Mesenteric fat pad (tissue), 1 donor: ENCODE measurements around the gene LHX6. TPM values are rescaled to one million over a fixed set of nuclear protein-coding genes. Genes with fewer than 3 reads are reported as not detected.

Experiments used
- DNase-seq: peaks from one replicate; pipeline ENCODE4 v3.0.0-alpha.2; 2020; ENCODE audit warnings: low spot score
- total RNA-seq: library from RNA; stranded (reverse); fragmentation: NEBNext Ultra II Directional; extraction: Animal tissue kit (Norgen Biotek cat#: 25700); gene quantifications from one replicate; pipeline ENCODE4 v1.2.1, GENCODE V29; 2021
- donor health status: DM: yes; HTN: yes; CAD: no.

LHX6 gene
- total RNA-seq, 1 donor from 2014 or later: 20.9 TPM

DNA sequence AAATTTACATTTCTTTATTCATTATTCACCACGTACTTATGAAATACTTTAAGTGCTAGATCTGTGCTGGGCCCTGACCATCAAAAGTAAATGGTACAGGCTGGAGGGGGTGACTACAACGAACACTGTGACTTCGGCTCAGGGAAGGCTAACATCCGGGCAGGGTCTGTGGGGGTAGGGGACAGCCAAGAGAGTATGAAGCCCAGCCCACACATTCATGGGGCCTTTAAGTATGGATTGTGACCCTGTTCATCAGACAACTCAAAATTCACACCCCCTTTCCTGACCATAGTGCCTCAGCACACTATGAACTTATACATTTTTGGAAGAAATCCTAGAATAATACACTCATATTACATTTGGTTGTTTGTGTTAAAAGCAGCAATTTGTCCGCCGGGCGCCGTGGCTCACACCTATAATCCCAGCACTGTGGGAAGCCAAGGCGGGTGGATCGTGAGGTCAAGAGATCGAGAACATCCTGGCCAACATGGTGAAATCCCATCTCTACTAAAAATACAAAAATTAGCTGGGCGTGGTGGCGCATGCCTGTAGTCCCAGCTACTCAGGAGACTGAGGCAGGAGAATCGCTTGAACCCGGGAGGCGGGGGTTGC is 35.7 kb downstream of the LHX6 start:
- no peak for DNase-seq

DNA sequence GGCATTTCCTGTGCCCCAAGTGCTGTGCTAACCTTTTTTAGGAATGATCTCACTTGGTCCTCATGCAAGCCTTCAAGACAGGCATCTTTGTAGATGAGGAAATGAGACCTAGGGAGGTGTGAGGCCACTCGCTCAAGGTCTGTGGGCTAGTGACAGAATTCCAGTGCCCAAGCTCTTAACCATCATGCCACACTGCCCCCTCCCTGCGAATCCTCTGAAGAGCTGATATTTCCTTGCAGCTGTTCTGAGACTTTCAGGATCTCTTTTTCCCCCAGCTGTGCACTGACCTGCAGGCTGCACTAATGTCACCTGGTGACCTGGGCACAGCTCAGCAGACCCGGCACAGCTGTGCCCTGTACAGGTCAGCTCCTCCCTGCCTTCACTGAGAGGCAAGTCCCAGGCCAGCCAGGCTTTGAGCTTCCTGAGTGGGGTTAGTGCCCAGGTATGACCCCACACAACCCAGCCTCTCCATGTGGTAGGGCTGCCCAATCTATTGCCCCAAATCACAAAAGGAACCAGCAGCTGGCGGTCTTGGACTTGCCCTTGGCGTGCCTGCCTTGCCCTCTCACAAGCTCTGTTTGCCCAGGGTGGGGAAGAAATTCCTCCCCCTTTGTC is 36.4 kb downstream of the LHX6 start:
- DNase-seq: no peak

DNA sequence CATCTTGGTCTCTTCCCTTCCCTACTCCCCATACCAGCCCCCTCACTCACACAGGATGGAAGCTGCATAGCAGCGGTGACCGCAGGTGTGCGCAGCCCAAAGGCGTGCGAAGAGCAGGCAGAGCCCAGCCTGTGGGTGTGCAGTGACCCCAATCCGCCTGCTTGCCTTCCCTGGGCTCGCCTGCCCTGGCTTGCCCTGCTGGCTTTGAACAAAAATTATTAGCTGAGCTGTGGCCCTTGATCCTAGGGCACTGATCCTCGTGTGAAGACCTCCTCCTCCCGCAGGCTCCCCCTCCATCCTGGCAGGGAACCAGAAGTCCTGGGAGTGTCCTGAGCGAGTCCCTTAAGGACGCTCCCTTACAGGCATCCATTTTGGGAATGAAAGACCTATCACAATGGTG is 37.2 kb downstream of the LHX6 start:
- no peak for DNase-seq

DNA sequence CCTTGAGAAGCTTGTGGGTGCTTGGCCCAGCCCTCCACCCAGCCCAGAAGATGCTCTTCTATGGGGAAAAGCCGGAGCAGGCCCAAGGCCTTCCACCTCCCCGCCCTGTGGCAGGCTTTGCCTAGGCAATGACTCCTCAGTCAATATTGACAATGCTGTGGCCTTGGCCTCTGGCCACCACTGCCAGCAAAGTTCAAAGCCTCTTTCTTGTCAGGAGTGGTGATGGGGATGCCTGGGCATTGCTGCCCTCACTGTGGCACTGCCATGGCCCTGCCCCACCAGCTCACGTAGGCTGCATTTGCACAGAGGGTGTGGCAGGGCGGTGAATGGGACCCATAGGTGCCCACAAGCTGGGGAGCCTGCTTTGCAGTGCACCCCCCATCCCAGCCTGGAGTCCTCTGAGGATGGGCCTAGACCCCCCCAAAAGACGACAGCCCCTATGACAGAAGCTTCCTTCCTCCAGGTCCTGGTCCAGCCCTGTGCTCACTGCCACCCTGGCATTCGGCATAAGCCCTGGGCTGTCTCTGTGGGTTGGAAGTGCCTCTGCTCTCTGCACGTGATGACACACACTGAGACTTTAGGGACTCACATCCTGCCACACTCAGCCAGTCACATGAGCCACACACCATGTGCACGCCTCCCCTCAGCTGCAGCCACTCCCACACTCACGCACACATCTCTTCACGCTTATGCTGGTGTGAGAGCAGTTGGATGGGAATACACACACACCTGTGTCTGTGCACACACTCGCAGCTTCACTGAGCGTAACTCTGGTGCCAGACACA is 38.0 kb downstream of the LHX6 start:
- DNase-seq: no peak

DNA sequence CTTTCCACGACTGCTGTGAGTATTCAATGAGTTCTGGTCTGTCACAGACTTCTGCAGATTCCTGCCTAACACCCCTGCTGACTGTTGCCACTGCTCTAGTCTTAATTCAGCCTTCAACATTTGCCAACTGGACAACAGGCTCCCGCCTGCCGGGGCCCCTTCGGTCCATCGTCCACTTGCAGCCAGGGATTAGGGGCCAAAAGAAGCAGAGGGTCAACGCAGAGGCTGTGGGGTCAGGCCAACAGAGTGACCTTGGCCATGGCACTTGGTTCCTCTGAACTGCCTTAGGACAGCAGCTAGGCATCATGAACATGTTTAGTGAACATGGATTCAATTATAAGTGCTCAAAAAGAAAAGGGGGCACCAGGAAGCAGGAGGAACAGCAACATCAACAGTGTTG is 40.4 kb downstream of the LHX6 start:
- DNase-seq: no peak

DNA sequence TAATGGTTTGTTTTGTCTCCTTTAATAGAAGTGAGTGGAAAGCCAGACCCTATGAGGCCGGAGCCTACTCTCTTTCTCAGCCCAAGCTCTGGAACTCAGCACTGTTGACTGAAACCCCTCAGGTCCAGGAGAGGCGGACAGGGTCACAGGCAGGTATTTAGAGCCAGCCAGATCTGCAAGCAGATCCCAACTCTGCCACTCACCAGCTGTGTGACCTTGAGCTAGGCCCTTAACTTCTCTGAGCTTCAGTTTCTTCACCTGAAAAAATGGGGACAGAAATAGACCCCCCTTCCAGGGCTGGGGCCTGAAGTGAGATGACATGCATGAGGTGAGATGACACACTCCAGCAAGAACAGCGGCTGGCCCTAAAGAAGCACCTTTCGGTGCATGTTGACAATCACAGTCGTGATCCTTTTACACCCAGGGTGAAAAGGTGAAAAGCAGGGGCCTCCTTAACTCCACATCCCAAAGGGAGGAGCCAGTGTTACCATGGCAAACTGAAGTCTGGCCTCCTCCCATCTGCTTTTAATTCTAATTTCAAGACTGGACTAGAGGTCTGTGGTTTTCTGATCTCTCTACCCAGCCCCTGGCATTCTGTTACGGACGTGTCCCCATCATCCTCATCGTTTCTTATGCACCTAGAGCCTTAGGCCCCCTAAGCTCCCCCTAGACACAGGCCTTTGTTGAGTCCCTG is 41.8 kb downstream of the LHX6 start:
- DNase-seq: no peak

DNA sequence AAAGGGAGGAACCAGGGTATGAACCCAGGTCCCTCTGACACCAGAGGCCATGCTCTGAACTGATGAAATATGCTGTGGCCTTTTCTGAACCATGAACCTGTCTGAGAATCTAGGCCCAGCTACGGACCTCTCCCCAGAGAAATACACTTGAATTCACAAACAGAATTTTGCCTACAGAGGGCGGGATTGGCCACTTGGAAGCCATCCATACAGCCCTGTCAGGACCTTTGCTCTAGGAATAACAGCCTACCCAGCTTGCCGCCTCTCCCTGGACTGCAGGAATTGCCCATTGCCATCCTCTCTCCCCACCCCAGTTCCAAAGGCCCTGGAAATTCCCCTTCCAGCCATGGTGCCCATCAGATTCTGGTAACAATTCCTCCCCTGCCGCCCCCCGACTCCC is 42.5 kb downstream of the LHX6 start:
- DNase-seq: no peak

DNA sequence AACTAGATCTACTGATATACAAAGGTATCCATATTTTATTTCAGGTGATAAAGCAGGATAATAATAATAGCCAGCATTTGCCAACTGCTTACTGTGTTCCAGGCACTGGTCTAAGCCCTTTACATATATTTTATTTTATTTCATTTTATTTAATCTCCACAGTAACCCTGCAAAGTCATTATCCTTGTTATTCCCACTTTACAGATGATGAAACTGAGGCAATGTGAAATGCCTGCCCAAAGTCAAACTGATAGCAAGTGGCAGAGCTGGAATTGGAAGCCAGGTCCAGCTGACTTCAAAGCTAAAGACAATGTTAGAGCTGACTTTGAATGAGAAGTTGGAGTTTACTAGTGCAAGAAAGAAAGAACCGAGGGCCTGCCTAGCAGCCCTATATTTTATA is 44.2 kb downstream of the LHX6 start:
- DNase-seq: no peak

DNA sequence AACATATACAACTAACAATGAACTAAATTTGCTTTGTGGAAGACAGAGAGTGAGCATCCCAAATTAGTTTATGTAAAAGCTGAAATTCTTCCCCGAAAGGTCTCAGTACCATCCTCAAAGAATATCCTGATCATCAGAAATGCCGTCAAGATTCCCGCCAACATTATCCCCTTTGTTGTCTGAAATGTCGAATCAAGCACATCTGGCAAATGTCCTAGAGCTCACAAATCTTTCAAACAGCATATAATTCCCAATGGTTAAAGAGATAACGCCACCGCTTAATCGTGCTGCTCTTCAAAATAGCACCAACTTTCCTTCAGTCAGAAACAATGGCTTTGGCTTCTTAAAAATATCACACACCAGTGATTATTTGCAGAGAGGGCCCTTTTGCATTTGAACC is 45.3 kb downstream of the LHX6 start:
- no peak for DNase-seq

DNA sequence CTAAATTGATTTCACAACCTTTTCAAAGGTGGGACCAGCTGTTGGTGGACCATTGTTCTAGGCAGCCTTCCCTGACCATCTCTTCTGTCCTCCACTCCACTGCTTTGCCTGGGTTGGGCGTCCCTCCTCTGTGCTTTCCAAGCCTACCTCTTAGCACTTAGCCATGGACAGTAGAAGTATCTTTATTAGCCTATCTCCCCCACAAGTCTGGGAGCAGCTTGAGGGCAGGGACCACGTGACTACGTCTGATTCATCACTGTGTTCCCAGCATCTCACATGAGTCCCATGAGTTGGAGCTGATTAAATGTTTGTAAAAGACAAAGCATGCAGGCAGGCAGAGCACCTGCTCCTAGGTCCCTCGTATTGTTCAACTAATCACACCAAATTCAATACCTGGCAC is 48.1 kb downstream of the LHX6 start:
- DNase-seq: peak; percentile 28

DNA sequence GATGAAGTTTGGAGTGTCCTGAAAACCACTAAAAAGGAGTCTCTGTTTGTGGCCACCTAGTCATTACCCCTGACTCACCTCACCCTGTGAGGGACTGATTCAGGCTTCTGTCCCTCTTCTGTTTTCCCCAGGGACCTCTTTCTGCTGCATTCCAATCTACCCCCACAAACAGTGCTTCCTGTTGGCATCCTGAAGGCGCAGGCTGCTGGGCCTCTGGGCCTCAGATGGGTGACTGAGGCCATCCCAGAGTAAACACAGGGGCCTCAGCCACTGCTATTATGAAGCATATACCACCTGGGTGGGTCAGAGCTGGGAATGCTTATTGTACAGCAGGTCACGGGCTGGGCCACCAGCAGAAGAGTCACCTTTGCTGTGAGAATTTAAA is 49.1 kb downstream of the LHX6 start:
- peak; percentile 22 for DNase-seq

DNA sequence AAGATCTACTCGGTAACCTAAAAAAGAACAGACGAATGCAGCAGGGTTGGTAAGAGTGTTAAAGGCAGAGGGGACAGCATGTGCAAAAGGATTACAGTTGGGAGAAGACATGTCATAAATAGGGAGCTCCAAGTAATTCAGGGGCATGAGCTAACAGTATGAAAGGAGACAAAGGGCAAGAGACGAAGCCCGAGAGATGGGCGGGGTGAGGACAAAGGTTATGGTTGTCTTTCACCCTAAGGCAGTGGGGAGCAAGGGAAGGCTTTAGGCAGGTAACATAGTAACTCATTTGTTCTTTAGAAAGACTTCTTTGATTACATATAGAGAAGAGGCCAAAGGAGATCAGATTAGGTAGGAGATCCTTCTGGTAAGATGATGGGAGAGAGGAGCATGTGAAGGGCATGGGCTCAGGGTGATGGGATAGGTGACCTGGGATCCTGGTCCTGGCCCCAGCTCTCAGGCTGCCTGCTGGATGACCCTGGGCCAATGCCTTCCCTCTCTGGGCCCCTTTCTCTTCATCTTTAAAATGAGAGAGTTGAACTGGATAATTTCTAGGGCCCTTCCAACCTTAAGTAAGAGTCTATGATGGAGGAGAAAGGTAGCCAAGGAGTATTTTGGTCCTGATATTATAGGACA is 49.6 kb downstream of the LHX6 start:
- peak; percentile 20 for DNase-seq

DNA sequence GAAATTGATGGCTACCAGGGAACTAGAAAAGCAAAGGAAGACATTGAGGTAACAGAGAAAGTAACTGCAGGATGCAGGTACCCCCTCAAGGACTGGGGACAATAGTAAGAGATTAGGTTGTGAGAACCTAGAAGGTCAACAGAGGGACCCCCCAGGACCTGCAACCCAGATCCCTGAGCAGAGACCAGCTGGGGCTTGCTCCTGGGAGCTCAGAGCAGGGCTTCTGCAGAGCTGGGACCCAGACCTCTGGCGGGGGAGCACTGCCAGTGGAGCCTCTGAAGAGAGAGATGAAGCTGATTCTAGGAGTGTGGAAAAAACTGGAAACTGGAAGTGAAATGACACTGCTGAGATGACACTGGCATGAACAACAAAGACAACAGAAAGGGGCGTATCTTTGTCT is 51.8 kb downstream of the LHX6 start:
- peak; percentile 53 for DNase-seq

DNA sequence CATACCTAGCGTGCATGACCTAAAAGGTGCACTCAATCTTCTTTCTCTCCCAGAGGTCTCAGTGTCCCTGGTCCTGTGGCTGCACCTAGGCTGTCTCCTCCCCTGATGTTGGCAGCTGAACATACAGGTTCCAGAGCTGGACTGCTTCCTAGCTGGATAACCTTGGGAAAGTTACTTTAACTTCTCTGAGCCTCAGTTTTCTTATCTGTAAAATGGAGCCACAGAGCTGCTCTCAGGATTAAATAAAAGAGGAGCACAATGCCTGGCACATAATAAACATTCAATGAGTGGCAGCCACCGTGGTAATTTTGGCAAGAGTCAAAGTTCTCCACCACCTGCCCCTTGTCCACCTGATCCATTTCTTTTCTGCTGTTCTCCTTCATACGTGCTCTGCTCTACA is 55.1 kb downstream of the LHX6 start:
- DNase-seq: no peak

DNA sequence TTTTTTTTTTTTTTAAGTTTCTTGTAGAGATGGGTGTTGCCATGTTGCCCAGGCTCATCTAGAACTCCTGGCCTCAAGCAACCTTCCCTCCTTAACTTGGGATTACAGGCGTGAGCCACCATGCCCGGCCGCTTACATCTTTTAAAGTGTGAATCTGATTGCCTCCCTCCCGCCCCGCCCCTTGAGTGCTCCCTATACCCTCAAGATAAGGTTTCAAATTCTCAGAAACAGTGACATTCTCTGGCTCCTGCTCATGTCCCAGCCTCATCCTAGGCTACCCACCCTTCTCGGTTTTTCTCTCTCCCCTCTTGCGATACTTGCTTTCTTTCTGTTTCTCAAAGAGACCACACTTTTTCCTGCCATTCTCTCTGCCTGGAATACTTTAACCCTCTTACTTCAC is 56.6 kb downstream of the LHX6 start:
- no peak for DNase-seq

DNA sequence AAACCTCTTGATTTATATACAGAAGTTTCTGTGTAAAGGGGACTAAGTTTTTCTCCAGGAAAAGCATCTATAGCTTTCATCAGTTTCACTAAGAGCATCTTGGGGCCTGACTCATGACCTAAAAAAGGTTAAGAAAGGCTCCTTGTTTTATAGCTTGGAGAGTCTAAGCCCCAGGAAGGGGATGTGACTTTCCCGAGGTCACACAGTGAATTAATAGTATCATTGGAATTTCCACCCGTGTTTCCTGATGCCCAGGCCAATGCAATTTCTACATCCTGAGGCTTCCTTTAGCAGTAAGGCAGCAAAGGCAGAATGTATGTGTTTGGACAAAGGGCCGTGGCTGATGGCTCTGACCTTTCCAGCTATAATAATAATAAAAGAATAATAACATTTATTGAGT is 60.4 kb downstream of the LHX6 start:
- no peak for DNase-seq

DNA sequence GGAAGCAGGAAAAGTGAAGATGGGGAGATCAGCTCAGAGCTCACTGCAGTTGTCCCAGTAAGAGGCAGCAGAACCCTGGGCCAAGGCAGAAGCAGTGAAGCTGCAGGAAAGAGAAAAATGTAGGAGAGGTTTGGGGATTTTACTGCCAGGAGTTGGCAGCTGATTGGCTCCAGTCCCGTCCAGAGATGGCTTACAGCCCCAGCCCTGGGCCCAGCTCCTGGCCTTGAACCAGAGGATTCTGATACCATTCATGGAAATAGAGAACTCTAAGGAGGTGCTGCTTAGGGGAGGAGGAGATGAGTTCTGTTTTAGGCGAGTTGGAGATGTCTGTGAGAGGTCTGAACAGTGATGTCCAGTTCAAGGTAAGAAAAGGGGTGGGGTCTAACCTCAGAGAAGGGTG is 64.5 kb downstream of the LHX6 start:
- no peak for DNase-seq

DNA sequence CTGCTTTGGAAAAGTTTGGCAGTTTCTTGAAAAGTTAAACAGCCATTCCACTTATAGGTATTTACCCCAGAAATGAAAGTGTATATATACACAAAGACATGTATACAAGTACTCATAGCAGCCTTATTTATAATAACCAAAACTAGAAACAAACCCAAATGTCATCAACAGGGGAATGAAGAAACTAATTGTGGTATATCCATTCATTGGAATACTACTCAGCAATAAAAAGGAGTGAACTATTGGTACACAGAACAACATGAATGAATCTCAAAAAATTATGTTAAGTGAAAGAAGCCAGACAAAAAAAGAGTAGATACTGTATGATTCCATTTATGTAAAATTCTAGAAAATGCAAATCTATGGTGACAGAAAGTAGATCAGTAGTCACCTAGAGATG is 66.3 kb downstream of the LHX6 start:
- DNase-seq: no peak

DNA sequence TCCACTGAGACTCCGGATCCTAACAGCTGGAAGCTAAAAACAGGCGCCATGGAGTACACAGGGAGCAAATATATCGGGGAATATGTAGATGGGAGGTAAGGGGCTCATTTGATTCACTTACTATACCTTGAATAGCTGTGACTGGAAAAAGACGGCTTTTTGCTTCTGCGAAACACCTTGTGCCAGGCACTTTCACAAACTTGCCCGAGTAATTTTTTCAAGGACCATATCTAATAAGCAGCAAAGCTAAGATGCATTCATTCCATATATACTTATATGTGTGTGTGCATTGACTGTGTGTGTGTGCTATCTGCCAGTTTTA is 68.9 kb downstream of the LHX6 start:
- no peak for DNase-seq

DNA sequence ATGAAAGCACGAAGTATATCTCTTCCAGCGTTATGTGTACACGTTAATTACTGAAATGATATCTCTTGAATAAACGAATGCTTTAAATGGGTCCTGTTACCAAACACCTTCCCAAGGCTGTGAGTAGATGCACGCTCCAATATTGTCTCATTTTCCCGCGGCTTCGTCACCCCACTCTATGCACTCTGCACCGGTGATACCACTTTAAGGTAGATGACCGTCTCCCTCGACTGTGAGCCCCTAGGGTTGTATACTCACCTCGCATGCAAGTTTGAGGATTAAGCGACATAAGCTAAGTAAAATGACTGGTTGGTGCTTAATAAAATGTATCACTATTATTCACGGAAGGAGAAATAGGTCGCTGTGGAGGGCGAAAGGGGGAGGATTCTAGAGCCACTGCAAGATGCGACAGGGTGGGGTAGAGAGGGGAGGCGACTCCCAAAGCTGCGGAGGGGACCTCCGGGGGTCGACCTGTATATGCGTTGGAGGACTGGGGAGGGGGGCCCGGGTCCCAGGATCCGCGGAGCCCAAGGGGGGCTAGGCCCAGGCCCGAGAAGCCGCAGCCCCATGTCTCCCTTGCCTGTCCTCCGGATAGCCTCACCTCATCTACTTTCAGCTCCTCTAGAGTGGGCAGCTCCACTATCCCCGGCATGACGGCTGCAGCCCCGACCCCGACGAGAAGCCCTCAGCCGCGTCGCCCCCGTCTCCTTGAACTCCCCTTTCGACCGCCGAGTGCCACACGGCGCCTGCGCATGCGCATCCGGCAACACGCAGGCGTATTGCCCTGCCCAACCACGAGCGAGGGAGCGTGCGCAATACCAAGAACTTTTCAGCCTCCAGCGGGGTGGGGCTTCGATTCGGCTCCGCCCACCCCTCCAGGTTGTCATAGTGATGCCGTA is 69.5 kb downstream of the LHX6 start, which contains the start of the genes MORN5 and NDUFA8:
TSS of gene MORN5 (plus strand) at position 883 of the 899 bp plus-strand sequence. CDS start 65 bp downstream, outside the sequence.
TSS of gene NDUFA8 (minus strand) at position 754 of the 899 bp plus-strand sequence. CDS start at position 652, 102 bp downstream.
- DNase-seq: peak; percentile 99

DNA sequence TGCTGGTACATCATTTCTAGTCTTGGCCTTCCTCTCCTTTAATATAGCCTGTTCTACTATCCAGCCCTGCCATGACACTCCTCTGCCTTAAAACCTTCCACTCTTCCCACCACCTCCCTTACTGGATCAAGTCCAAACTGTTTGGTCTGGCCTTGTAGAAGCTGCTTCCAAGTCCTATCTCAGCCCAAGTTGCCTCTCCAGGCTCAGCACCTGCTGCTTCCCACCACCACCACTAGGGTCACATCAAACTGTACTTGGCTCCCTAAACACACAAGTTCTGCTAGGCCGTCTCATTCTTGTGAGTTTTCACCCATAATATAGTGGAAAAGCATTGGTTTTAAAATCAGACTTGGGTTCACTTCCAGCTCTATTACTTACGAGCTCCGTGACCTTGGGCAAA is 70.6 kb downstream of the LHX6 start:
- no peak for DNase-seq
